ENCODE results near the gene FMNL2.

The FMNL2 gene

DNA sequence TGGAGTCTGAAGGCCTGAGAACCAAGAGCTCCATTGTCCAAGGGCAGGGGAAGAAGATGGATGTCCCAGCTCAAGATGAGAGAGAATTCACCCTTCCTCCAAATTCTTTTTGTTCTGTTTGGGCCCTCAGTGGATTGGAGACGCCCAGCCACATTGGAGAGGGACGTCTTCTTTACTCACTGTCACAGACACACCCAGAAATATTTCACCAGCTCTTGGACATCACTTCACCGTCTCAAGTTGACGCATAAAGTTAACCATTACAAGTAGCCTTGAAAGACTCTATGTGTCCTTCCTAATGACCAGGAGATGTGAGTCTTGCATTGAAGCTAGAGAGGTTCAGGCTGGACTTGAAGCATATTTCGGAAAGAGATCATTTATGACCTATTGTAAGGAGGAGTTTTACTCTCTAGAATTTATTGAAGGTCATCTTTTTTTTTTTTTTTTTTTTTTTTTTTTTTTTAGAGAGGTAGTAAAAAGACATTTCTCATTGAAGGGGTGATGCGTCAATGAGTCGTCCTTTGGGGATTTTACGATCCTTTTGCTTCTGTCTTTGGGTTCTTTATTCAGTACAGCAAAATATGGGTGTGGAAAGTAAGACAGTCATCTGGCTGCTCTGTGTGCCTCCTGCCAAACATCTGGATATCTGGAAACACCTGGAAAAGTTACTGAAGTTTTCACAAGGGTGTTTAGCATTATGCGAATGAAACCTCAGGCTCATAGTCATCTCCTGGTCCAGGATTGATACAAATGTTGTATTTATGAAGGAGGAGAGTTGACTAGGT, 264.2 kb downstream of the FMNL2 start:
- no peak for DNase-seq

DNA sequence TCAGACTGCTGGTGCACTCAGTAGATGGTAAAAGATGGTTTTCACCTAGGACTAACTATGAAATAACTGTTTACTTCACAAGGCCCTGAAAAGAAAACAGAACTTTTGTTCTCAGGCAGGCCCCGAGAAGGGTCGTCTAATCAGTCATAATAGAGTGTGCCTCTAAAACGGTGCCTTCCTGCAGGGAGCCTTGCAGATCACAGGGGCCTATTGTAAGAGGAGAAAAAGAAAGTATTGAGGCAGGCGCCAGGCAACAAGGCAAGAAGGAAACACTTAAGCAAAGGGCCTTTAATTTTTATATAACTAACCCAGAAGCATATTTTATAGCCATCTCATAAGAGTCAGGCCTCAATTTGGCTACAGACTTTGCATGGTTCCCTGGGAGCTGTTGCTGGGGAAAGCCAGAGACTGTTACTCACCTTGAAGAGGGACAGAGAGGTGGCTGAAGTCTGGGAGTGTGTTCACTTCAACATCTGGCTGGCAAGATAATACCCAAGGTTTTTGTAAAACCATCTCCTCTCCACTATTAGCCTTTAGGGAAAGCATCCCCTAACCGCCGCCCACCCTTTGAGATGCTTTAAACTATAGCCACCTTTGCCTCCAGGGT, 265.2 kb downstream of the FMNL2 start:
- DNase-seq = no peak

DNA sequence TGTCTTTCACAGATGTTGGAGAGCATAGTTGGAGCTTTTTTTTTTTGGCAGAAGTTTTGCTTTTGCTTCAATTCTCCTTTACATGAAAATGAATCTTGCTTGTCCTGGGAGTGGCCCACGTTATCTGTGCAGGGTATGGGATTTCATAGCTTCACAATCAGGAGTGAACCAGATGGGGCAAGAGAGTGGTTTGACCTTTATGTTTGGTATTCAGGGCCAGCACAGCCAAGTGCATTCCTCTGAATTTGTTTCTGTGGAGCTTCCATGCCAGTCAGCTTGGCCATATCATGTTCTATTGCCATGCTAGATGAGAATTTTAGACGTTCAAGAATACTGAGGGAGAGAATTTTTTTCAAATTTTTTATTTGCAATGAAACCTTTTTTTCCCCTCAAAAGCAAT, 265.7 kb downstream of the FMNL2 start:
- no peak for DNase-seq

DNA sequence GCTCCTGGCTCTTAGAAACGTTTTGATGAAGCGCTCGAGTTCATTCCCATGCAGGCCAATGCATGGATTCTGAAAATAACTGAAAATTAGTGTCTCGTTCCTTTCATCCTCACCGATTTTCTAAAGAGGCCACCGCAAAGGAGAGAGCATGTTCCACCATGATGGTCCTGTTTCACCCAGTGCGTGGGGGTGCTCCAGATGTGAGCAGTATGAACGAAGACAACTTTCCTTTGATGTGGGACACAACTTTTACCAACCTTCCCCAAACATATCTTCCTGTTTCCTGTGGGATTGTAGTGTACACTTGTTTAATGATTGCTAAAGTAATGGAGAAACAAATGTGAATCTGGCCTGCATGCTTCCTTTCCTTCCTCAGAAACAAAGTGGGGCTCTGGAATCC, 267.8 kb downstream of the FMNL2 start:
- DNase-seq = no peak

DNA sequence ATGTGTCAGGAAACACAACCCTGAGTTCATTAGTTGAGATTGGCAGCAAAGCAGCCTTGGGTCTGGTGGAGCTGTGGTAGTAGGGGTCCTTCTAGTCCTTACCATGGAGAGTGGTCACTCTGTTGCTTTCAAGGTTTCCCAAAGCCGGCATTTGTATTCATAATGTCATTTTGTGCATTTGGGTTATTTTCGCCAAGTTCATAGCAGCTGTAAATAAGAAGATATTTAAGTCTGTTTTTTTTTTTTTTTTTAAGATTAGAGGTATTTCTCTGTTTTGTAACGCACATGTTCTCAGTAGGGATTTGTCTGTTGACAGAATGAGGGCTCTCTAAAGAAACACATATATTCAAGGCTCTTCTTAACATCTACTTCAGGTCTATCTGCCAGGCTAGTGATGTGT, 268.2 kb downstream of the FMNL2 start:
- DNase-seq = no peak

DNA sequence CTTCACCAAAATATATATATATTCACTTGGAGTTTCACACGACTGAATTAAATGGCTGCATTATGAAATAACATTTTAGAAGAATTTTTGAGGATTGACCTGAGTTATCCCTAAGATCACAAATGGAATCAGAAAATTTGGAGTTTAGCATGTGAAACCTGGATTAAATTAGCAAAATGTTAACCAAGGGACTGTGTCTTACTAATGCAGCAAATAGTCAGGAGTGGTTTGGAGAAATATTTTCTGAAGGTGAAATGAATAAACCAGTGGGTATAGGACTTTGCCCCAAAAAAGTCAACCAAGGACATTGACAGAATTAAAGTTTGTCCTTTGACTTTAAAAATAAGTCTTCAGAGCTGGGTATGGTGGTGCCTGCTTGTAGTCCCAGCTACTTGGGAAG, 271.1 kb downstream of the FMNL2 start:
- DNase-seq = no peak

DNA sequence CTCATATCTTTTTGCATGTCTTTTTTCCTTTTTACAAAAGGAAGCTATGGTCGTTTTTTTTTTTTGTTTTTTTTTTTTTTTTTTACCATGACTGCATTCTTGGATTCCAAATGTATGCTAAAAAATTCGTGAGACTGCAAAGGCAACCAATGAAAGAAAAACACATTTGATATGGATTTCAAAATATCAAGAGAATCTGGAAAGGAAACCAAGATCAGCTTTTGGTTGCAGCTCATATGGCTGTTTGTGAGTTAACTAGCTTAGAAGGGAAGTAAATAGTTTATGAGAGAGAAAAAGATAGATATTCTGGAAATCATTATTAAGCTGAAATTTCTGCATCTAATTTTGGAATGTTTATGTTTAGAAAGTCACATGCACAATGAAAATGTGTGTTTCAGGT, 272.0 kb downstream of the FMNL2 start:
- no peak for DNase-seq

DNA sequence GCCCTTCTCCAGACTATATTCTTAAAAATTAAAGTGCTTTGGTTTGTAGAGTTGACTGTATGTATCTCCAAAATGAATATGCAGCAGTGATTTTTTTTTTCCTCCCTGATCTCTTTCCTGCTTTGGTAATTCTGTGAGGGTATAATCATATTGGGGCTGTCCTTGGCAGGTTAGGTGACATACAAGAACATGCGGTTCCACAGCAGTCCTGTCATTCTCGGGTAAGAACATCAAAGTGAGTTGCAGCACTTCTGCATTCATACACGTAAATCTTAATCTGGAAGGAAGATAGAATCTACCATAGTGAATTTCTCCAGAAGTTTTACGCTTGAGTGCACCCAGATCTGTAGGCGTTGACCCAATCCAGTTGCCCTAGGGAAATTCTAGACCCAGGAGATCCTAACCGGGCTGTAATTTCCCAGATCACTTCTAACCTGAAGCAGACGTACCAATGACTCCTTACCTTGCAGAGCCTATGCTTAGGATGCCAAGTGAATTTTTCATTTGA, 272.9 kb downstream of the FMNL2 start:
- DNase-seq = no peak

DNA sequence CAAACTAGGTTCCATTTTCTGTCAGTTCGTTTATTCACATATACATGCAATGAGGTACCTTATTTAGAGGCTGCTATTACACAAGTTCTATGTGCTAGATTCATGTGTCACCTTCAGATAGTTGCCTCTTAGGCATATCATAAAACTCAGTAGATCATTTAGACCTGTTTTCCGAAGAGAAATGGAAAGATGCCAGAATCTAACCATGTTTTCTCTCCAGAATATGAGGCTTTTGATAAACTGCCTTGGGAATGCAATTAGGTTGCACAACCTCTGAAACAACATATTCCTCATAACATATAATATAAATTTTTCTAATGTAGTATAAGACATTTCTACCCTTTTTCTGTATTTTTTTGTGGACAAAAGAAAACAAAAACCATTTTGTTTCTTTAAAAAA, 274.2 kb downstream of the FMNL2 start:
- DNase-seq = no peak

DNA sequence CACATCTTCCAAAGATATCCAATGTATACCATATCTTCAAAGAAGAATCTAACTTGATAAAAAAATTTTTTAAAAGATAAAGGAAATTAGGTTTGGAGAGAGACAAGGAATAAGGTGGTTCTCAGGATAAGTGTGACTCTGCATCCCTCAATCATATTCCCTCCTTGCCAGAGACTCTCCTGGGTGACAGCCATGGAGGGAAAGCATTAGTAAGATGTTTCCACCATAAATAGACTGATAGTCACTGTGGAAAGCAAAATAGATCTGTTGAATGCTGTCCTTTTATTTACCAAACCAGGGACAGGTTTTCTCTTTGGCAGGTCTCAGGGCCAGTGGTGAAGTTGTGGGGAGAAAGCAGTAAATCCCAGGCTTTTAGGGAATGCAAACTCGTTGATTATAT, 274.7 kb downstream of the FMNL2 start:
- DNase-seq = no peak

DNA sequence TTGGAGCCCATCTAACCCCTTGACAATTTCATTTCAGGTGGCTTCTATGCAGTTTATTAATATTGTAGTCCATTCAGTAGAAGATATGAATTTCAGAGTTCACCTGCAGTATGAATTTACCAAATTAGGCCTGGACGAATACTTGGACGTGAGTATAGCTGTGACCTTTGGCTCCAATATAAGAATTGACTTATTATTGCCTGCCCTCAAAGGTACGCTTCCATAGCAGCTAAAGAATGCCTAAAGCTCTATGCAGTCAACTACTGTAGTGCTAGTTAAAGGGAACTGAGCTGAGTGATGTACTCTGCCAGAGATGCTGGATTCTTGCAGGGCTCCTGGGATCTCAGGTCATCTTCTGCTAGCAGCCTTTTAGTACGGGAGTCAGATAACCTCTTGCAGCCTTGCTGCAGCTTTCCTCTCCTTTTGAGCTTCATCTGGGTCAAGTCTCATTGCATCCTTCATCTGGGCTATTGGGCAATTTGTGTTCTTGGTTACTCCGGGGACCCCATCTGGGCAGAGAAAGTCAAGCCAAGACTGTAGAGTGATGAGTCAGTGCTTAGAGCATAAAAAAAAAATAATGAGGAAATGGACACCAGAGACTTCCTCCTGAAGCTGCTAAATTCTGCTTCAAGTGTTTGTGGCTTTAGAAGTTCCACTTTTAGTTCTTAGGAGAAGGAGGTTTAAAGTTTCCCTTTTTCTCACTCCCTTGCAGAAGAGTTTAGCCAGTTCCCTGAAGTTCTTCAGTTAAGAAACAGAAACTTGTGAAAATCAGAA, 276.7 kb downstream of the FMNL2 start:
- no peak for DNase-seq

DNA sequence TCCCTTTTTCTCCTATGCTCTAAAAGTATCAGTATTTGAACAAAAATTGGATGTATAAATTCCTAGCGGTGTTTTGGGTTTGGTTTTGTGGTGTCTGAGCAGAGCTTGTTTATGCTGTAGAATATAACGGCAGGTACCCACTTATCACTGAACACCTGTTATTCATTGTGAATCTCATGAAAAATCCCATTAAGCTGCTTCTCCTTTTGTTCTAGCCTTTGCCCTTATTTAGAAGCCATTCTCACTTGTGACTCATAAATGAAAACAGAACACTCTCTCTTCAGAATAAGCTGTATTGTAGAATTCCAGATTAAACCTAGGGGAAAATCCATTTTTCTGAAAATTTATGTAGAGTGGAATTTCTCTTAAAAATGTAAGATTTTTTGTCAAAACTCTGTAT, 278.3 kb downstream of the FMNL2 start:
- DNase-seq = no peak

DNA sequence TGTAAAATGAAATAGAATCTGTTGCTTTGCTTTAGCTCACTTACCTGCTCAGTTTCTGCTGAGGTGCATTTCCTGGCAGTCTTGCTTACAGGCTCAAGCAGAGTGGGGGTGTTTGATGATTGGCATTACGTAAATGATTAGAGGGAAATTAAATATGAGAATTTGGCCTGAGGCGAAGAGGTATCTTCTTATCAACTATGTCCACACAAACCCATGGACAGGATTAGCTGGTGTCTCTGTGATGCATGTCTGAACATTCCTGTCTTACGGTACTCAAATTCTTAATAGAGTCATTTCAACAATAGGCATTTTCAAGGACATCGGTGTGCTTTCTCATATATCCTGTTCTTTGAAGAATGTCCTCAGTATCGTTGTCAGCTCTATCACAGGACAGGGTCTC, 280.2 kb downstream of the FMNL2 start:
- DNase-seq = no peak

DNA sequence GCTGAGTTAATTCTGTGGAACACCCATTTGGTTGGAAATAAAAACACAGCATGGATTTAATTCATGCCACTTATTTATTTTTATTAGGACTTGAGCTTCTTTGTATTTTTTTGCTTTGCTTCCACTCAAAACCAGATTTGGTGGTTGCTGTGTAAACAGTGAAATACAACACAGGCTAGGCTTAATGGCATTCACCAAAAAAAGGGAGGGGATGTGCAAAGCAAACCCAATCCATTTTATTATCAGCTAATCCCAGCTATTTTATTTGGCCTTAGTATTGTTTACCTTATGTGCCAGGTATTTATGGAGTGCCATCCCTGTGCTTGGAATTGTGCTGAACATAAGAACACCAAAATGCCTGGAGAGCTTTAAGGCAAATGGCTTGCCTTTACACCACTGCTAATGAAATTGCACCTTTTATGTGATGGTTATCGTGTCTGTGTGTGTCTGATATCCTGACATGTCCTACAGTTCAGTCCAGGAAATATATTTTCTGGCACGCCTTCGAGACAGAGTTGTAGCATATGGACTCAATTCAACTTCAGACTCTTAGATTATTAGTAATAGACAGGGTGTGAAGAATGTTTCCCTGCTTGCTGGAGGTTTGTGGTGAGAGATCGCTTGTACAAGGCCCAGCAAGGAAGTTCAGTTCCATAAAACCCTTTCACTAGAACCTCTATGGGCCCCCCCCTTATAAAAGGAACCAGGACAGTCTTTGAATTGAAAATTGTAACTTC, 282.6 kb downstream of the FMNL2 start:
- DNase-seq = no peak

DNA sequence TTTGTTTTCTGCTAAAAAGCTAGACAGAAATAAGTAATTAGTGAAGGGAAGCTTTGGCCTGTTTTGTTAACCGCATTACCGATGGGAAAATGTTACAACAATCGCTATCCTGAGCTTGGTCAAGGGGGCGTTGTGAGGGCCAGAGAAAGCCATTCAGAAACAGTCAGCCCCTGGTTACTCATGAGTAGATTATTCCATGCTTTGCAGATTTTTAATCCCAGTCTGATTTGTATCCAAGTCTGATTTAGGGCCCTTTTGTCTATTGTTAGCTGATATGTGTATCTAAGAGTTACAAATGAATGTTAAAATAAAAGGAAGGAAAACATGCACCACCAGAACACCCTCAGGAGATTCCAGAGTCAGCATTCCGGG, 283.2 kb downstream of the FMNL2 start:
- DNase-seq = no peak

DNA sequence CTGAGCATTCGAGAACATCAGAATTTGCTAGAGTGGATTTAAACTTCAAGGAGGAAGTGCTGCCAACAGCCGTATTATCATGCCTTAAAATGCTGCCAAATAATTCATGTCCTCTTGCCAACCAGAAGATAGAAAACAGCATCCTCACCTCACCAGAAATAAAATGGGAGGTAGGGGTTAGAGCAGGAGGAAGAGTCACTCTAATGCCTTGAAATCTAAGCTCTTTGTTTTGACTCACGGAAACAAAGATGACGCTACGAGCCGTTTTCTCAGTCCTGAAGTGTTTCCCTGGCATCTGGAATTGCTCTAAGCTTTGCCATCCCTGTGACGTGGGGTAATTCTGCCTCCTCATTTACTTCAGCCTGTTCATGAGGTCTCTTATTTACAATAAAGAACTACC, 285.2 kb downstream of the FMNL2 start:
- DNase-seq = no peak

DNA sequence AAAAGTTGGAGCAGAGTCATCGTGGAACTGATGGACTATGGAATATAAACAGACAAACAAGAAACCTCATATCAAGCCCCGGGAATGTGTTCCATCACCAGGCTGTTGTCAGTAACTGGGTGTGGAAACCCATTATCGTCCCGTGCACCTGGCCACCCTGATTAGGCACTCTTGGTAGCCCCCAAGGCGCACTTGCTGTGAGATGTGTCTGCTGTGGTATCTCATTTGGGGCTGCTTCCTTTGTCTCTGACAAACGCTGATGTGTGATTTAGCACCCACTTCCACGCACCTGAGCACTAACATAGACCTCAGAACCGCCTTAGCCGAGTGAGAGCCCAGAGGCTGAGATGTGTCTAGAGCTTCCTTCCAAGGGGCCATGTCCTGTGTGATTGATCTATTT, 286.0 kb downstream of the FMNL2 start:
- DNase-seq = no peak

DNA sequence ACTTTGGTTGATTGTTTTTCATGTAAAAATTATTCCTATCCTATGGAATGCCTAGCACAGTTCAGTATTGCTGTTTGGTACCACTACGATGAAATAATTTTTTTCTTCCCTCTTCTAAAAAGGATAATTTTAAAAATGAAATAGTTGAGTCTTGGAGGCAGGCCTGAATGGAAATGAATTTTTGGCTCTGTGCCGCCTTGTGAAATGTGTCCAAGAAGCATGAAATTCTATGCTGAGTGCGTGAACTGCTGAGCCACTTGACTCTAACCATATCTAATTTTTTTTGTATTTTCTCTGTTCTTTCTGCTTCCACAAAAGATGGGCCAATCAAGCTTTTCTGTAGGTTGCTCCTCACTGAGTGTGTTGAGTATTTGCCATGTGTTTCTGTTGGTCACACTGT, 287.2 kb downstream of the FMNL2 start:
- DNase-seq = no peak

DNA sequence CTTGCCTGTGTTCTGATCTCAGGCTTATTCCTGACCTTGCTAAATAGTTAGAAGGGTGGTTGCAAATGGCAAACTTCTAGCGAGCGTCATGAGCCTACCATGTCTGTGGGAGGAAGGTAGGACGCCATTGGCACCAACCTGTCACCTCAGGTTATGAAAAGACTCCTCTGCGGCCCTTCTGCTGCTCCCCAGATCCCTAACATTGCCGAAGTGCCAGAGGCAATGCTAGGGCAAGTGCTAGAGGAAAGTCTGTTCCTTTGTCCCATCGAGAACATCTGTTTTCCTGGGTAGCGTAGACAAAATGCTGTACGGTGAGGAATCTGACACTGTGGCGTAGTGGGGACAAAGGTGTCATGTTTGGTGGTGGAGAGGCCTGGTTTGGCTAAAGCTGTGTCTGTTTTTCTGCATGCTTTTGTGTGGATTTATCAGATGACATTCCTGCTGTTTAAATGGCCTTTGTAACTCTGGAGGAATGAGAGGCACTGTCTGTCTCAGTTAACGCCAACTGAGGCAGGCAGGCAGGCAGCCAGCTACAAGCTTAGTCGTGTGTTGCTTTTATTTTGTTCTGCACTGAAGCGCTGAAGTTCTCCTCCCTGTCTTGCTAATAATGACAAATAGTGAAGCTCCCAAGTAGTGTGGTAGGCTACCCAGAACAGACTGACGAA, 288.2 kb downstream of the FMNL2 start:
- DNase-seq = no peak

DNA sequence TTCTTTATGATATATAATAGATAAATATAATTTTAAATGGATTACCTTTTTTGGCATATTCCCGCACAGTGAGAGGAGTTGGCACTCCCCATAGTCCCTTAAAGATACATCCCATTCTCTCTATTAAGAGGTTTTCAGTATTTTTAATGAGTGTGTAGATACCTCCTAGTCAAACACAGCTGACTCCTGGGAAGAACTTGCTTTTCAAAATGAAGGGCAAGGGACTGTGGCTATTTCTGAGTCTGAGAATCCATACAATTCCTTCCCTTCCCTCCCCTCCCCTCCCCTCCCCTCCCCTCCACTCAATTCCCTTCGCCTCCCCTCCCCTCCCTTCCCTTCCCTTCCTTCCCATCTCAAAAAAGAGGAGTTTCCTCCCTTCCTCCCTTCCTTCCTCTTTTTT, 288.8 kb downstream of the FMNL2 start:
- no peak for DNase-seq

DNA sequence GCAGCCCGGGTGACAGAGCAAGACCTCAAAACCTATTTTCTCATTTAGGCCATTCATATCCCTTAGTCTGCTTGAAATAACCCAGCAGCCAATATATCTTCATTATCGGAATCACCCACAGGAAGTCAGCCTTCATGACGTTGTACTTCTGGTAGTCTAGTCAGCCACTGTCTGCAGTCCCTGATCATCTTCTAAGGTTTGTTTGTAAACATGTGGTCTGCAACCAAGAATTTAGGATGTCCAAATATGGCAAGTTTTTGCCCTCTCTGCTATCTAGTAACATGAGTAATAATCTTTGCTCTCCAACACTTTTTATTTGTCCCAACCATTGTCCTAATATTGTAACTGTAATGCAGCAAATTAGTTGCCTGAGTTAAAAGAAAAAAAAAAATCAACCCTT, 289.8 kb downstream of the FMNL2 start:
- no peak for DNase-seq

DNA sequence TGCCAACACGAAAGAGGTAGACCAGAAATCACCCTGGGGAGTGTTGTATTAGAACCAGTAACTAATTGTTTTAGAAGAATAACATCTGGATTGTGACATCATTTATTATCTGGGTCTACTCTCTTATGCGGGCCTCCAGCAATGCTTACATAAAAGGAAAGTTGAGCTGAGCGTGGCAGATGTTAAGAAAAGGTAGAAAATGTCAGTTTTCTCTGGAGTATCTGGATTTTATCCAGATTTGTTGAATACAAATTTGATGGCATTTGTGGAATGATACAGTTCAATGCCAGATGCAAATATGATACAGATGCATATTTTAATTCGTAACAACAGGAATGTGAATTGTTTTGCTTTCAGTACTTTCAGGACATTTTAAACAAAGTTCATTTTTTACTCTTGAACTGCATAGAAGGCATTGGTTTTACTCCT, 292.0 kb downstream of the FMNL2 start:
- no peak for DNase-seq

Measured in stimulated activated CD4-positive, alpha-beta T cell treated with anti-CD3 and anti-CD28 coated beads, Interleukin-4, amount 100 ng/mL, for 24 hours (primary cell).